Measurements from ENCODE around the gene DHRS4.

Gene DHRS4

DNA sequence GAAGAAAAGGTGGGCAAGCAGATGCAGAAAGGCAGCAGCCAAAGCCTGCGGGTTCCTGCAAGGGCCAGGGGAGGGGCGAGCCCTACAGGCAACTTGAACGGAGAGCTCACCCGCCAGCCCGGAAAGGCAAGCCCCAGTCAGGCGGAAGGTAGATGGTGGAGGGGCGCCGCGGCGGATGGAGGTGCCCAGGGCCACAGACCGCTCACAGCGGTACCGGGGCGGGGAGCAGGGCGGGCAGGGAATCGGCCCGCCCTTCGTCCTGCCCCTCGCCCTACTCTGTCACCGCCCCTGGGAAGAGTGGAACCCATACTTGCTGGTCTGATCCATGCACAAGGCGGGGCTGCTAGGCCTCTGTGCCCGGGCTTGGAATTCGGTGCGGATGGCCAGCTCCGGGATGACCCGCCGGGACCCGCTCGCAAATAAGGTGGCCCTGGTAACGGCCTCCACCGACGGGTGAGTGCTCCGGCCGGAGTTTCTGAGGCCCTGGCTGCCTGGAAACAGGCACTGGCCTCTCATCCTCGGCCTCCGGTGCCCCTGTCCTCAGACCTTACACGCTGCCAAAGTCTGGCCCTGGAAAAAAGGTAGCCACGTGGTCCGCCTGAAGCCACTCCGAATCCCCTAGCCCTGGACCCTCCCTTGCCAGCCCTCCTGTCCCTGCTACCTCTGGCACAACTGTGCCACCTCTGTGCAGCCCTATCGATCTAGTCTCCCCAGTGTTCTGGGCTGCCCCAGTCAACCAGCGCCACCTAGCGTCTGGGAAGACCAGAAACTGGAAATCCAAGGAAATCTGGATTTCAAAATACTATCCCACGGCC is at the start of gene DHRS4:
Gene DHRS4 (plus strand): TSS at position 307 of the 815 bp plus-strand sequence. CDS start 19 bp downstream, at position 326.
- peak; percentile 73 for DNase-seq

DNA sequence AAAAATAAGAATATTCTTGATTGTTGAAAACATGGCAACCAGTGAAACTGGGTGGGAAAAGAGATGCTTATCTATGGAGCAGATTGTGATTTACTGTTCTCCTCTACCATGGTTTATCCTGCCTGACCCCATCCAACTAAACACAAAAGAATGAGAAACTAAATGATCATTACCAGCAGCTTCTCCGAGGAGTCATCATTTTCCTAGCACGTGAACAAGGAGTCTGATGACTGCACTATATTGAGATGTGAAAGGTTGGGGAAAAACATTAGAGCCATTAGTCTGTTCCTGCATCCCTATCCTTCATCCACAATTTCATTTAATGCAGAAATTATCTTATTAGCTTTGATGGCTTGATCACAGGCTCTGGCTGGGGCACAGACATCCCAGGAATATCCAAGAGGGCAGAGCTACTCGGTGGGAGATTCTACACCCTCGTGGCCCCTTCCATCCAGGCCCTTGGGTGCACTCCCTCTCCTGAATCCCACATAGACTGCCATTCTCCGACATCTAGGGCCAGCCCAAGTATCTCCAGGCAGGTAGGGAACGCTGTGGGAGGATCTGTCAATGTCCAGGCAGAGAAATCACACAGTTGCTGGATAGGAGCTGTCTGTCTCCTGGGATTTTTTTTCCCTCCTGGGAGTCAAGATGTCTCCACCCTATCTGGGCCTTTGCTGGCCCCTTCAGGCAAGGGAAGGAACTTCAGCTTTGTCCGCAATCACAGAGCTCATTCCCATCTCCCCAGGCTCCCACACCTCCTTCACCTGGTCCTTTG is 43.3 kb upstream of the DHRS4 start:
- no peak for DNase-seq

DNA sequence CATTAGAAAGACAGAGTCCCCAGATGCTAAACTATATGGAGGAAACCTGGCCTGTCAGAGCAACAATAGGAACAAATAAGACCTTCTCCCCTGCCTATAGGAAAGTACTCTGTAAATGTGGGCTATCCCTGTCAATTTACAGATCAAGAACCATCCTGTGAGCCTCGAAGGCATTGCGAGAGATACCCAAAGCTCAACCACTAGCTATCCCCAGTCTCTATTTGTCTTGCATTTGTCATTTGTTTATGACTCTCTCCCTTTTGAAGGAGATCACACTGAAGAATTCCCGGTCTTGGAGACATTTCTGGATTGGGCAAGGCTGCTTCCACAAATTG is 42.7 kb upstream of the DHRS4 start:
- DNase-seq = no peak

DNA sequence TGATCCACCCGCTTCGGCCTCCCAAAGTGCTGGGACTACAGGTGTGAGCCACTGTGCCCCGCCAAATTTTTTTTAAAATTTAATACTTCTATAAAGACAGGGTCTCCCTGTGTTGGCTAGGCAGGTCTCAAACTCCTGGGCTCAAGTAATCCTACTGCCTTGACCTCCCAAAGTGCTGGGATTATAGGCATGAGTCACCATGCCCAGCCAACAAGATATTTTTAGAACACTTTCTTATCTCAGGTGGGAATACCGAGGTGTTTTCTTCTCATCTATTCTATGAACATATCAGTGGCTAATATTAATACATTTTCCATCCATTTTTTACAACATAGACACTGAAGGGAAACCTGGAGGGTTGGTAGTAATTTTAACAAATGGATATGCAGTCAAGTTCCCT is 38.0 kb upstream of the DHRS4 start:
- no peak for DNase-seq

DNA sequence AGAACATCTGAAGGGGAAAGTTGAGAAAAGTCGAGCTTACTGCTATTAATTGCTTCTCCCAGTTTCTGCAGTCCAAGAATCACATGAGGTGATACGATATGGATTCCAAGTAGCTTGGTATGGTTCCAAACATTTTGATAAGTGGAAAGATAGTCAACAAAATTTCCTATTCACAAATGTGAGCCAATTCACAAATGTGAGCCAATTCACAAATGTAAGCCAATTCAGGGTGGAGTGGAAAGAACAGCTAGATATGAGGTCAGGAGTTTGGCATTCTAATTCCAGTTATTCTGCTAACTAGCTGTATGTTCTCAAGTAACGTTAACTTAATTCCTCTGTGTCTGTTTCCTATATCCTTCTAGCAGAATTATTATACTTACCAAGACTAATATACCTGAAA is 37.6 kb upstream of the DHRS4 start:
- DNase-seq = no peak

DNA sequence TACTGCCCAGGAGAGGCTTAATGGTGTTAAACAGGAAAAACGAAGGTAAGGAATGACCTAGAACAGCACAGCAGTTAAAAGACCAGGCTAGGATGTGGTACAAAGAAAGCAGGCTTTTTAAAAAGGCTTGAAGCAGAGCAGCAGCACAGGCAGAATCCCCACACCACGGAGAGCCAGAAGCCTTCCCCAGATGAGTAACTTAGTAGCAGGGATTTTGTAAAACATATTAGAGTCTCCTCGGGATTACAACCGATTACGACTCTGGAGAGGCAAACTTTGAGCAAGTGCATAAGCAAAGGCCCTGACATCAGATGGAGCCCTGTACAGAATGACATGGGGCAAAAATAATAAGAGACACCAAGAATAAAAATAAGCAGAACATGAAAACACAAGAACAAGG is 37.1 kb upstream of the DHRS4 start:
- DNase-seq = no peak

DNA sequence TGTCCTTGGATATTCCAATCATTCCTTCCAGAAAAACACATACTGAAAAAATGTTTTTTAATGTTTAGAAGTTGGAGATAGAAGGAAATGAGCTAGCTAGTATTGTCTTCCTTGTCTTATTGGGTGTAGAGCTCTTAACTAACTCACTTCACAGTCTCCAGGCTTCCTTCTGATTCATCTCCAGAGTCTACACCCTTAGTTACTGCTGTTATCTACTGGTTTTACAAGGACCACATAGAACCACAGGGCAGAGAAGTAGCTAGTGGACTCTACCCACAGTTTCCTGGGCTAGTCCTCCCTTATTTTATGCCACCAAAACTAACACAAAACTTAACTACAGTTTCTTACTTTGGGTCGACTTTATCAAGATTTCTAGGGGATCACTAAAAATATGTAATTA is 31.0 kb upstream of the DHRS4 start:
- DNase-seq = no peak

DNA sequence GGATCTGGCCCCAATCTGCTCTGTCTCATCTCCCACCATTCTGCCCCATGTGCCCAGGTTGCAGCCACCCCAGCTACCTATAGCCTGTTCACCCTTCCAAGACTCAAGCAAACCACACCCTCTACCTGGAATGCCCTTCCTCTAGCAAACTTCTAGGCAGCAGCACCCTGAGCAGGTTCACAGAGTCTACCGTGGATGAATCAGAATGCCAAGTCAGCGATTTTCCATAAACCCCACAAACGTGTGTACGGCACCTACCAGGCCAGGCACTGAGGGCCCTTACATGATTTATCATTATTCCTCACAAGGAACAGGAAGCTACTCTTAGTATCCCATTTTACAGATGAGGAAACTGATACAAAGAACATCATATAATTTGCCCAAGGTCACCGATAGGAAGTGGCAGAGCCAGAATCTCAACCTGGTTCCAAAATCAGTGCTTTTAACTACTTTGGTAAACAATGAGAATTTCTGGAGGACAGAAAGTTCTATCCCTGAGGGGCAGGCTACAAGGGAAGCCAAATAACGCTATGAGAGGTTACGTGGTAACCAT is 28.0 kb upstream of the DHRS4 start:
- no peak for DNase-seq

DNA sequence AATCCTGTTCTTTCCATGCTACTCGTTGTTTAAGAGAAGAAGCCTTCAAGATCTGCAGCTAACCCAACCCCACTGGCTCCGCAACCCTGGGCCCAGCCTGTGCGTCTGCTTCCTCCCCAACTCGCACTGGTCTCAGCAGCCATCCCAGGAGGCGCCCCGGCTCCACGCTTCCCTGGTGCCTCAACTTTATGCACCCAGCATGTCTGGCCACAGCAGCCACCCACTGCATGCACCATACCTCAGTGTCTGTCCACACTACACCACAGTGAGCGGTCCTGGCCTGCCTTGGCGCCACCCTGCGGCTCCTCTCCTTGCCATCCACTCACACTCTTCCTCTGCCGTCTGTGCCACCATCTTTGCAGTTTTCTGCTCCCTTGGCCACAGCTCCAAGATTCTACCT is 27.0 kb upstream of the DHRS4 start:
- no peak for DNase-seq

DNA sequence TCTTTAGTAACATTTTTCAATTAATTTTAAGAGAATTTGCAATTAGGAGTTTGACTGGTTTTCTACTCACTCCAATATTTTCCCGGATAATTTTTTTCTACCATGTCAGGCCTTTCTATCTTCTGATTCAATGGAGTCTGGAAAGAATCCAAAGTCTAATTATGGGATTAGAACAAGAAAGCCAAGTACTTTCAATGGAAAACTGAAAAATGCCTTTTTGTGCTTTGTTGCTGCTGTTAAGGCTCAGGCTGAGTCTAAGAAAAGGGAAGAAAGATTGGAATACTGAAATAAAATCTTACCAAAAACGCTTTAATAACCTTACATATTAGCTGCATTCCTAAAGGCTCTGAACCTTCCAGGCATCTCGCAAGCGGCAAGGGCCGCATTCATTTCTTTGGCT is 24.4 kb upstream of the DHRS4 start:
- no peak for DNase-seq

DNA sequence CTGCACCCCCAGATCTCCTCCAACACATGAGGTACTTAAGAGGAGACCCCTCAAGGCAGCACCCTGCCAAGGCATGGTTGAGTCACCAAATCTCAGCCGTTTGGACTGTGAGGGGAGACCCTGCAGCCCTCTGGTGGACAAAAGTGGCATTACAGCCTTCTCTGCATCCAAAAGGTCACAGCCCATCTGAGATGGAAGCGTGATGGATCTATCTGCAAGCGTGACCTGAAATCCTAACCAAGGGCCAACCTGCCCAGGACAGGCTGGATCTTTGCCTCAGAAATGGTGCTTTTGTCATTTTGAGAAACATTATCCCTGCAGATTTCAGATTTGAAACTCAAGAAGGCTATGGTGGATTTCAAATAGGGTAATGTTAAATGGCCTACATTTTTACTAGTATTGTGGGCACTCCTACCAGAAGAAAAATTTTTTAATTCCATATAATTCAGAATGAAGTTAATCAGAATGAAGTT is 23.7 kb upstream of the DHRS4 start:
- DNase-seq = peak; percentile 76

DNA sequence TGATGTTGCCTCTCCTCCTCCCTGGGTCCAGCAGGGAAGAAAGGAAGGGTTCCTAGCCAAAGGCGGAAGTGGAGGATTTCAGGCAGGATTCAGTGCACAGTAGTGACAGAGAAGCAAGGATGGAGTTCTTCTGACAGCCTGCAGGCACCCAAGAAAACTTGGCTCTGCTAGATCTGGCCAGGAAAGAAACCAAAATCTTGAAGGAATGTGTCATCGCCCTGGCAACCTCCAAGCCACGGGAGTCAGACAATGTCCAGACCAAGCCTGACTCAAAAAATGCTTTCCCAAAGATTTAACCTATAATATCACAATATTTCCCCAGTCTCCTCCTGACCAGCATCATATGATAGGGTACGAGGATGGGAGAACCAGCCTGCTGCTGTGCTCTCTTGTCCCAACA is 22.8 kb upstream of the DHRS4 start:
- no peak for DNase-seq

DNA sequence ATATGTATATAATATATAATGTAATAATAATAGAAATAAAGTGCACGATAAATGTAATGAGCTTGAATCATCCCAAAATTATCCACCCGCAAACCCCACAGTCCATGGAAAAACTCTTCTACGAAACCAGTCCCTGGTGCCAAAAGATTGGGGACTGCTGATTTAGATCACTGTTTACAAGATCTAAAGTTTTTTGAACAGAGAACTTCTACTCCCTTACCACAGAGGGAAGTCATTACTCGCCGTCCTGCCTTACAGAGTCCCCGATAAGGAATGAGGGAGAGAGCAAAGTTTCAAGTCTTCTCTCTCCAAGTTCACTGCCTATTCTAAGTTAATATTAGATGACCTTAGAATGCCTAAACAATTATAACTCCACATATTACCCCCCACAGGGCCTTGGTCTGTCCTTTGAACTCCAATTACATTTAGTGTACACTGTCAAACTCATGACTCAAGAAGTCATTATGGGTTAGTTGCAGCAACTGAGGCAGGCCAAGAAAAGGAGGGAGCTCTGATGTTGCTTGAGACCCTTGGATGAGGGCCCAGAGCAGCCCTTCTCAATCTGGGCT is 21.8 kb upstream of the DHRS4 start:
- no peak for DNase-seq

DNA sequence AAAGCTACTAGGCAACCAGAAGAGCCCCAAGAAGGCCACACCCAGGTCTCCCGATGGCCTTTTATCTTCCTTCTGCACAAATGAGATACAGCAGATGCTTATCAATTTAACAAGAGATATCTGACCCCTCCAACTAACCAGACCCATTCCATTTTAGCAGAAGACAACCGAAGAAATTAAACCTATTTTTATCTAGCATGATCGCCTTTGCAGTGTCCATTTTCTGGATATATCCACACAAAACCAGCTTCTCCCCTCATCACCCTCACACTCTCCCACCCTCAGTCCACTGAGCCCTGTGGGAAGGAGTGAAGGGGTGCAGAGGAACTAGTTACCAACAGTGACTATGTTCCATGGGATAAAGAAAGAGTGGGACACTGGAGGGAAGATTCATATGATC is 20.9 kb upstream of the DHRS4 start:
- no peak for DNase-seq

DNA sequence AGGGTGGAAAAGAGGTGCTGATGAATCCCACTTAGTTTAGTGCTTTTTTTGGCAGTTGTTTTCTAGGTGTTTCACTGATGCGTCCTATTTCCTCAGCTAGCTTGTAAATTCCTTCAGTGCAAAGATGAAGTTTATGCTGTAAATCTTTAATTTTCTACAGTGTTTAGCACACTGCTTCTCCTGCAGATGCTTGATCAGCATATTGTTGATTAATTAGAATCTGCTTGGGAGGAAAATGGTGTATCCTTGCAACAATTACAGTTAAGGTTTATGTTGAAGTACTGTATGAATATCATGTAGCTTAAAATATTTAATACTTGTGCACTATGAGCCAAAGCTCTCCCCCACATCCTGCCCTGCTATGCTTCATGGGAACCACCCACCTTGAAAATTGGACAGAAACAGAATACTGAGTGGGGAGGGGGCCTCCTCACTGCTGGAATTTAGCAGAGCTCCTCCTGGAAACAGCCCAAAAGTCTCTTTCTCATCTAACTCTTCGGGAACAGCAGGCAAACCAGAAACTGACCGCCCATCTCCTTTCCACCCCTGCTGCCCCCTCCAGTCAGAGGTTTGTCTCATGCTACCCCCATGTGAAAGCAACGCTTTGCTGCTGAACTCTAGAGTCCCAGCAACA is 20.3 kb upstream of the DHRS4 start:
- no peak for DNase-seq

DNA sequence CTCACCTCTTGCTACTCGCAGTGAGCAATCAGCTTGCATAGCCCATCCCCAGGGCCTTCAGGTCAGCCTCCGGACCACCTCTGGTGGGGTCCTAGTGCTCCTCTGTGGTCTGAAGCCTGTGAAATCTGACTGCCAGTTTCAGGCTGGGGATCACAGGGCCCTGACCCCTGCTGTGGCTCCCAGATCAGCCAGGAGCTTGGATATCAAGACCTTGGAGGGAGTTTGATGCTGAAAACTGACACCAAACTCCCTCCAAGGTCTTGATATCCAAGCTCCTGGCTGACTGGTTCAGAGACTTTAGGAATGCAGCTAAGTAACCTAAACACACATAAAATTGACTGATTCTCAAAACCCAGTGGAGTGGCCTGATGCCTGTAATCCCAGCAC is 19.8 kb upstream of the DHRS4 start:
- no peak for DNase-seq

DNA sequence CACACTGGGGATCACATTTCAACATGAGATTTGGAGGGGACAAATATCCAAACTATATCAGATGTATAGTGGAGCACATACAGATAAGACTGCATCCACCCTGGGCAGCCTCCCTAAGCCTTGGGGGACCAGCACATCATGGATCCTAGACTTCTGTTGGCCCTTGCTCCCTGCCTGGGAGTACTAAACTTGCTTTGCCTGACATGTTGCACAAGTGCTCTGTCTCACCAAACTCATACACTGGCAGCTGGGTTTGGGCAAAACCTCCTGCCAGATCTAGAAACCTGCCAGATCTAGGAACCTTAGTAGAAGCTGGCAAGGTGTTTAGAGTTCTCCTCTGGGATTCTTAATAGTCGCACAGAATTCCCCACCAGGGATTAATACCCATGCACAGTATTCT is 18.4 kb upstream of the DHRS4 start:
- no peak for DNase-seq

DNA sequence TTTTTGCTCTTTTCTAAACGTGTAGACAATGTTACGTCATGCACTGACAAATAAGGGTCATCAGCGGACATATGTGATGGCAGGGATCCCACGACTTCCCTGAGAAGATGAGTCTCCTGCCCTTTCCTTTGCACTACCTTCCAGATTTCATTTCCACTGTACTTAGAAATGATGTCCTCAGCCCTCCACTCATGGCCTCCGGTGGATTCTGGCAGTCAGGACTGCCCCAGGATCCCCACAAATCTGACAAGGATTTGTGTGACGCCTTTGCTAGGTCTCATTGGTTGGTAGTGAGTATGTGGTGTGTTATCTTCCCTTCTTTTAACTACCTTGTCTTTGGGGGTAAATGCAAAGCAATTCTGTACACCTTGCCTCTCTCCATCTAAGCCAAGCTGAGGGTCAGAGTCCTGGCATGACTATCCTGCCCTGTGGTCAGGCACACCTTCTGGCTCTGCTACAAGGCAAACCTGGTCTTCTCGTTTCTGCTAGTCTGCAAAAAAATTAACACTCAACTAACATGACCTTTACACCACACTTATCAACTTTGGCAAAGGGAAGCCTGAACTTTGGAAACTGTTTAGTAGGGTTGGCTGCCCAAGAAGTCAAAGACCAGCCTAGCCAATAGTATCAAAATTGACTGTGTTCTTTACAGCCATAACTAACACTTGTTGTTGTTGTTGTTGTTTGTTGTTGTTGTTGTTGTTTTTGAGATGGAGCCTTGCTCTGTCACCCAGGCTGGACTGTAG is 17.3 kb upstream of the DHRS4 start:
- no peak for DNase-seq

DNA sequence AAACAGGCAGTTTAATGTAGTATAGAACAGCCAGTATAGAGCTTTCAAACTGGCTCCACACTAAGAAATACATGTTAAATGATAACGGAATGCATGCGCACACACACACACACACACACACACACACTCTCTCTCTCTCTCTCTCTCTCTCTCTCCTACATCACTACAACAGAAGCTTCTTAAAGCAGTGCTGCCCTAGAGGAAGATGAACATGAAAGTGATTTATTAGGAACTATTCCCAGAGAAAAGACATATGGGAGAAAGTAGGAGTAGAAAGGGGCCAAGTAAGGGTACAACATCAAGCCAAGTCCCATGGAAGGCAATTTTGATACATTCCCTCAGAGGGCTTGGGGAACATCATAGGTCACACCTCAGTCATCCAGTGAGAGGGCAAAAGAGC is 16.4 kb upstream of the DHRS4 start:
- DNase-seq = no peak

DNA sequence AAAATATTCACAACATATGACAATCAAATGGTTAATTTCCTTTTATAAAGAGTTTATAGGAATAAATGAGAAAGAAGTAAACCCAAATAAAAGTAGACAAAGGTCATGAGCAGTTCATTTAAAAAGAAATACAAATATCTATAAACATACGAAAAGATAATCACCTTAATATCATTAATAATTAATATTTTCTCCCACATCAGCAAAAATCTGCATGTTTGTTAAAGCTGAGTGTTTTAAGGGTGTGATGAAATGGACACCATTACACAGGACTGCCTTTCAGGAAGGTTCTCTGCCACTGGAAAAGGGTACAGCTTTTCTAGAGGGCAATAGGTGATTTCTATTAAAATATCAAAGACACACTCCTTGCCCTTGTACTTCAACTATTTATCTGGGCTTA is 14.7 kb upstream of the DHRS4 start:
- DNase-seq = no peak

DNA sequence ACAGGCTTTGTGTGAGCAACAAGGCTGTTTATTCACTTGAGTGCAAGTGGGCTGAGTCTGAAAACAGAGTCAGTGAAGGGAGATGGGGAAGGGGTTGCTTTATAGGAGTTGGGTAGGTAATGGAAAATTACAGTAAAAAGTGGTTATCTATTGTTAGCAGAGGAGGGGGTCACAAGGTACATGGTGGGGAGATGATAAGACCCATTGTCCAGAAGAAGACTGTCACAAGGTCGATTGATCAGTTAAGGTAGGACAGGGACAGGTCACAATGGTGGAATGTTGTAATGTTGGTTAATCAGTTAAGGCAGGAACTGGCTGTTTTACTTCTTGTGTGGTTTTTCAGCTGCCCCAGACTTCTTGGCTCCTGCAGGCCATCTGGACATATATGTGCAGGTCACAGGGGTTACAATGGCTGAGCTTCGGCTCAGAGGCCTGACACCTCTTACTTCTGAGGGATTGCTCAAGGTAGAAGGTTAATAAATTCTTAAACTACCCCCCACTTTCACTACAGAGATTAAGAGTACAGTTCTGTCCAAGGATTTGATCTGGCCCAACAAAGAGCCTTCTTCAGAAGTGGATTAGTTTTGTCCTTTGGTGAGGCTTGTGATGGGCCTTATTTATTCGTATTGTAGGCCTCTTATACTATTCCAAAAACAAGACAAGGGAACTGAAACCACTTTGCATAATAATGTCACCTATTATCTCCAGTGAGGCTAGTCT is 13.8 kb upstream of the DHRS4 start:
- DNase-seq = no peak

DNA sequence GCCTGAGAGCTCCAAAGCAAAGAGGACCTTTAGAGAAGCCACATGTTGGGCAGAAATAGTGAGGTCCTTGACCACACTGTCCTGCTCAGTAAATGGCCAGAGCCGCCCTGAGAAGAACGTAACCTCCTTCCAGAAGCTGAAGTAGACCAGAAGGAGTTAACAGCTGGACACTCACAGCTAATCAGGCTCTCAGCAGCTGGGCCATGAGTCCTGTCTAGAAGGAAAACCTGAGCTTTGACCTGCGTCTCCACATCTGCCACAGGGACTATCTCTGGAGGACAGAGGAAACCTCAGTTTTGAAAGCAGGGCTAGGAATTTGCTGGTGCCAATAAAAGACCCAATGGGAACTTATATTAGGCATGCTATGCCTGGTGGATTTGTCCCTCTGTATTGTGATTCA is 12.3 kb upstream of the DHRS4 start:
- no peak for DNase-seq
